Neural crest cell (in vitro differentiated cells): Measurements from ENCODE around the gene HPX. TPM values are rescaled to one million over a fixed set of nuclear protein-coding genes. Genes with fewer than 3 reads are reported as not detected.

Experiments
- DNase-seq: peaks from one replicate; pipeline ENCODE4 v3.0.0; 2021; ENCODE audit warnings: low read depth, mixed read lengths, low spot score
- H3K27ac Mint-ChIP-seq: one replicate; pipeline ENCODE4 v1.8.0; 2021; ENCODE audit warnings: mild to moderate bottlenecking, mixed read lengths; ENCODE audit not compliant: unreplicated experiment
- H3K27me3 Mint-ChIP-seq: 2 replicates; pipeline ENCODE4 v1.8.0; 2021; ENCODE audit warnings: low read depth, mild to moderate bottlenecking, mixed read lengths
- H3K36me3 Mint-ChIP-seq: 2 replicates; pipeline ENCODE4 v1.8.0; 2021; ENCODE audit warnings: low read depth, mild to moderate bottlenecking, mixed read lengths
- H3K4me1 Mint-ChIP-seq: 2 replicates; pipeline ENCODE4 v1.8.0; 2021; ENCODE audit warnings: mixed read lengths
- H3K4me3 Mint-ChIP-seq: one replicate; pipeline ENCODE4 v1.8.0; 2021; ENCODE audit warnings: mild to moderate bottlenecking, mixed read lengths
- H3K9me3 Mint-ChIP-seq: 2 replicates; pipeline ENCODE4 v1.8.0; 2021; ENCODE audit warnings: mixed read lengths
- CTCF ChIP-seq: fragments of 200-600 bp; sonication (generic); conservative IDR thresholded peaks from 2 replicates; pipeline ENCODE4 v1.5.0; 2021; ENCODE audit warnings: antibody characterized with exemption, mild to moderate bottlenecking
- total RNA-seq: library from RNA; stranded (reverse); gene quantifications from 2 replicates; pipeline ENCODE4 v1.2.1, GENCODE V29; 2021

The HPX gene
- total RNA-seq, 1 donor from 2014 or later: 4.3 TPM

GRCh38 chr11:6419009-6419631 is 21.7 kb downstream of the HPX start, which contains the start of gene APBB1:
Gene APBB1, minus strand, starts transcription at chr11:6419094. Its CDS starts 7,747 bp downstream, at chr11:6411347.
- peak; percentile 31 for TF ChIP-seq CTCF
- H3K4me1 Mint-ChIP-seq: peaks cover 5% of the 10 kb centered on the region
- H3K4me3 Mint-ChIP-seq: peak within 1 kb of the TSS; percentile 87
- H3K36me3 Mint-ChIP-seq: no peaks in the 10 kb centered on the region
- H3K9me3 Mint-ChIP-seq: no peaks in the 10 kb centered on the region
- H3K27ac Mint-ChIP-seq: no peak within 1 kb of the TSS
- DNase-seq: peak; percentile 67
- peaks cover 17% of the 10 kb centered on the region for H3K27me3 Mint-ChIP-seq

GRCh38 chr11:6418557-6419008 is 22.2 kb downstream of the HPX start:
- peak; percentile 52 for DNase-seq
- H3K36me3 Mint-ChIP-seq: no peaks in the 10 kb centered on the region
- H3K4me3 Mint-ChIP-seq: no peak overlapping the region
- no peaks in the 10 kb centered on the region for H3K9me3 Mint-ChIP-seq
- H3K27ac Mint-ChIP-seq: no peak overlapping the region
- TF ChIP-seq CTCF: no peak
- H3K27me3 Mint-ChIP-seq: peaks cover 11% of the 10 kb centered on the region
- H3K4me1 Mint-ChIP-seq: peaks cover 5% of the 10 kb centered on the region

- TF ChIP-seq CTCF: no peak
- H3K27ac Mint-ChIP-seq: no peak overlapping the region
- H3K36me3 Mint-ChIP-seq: no peaks in the 10 kb centered on the region
- H3K4me3 Mint-ChIP-seq: no peak overlapping the region
- H3K9me3 Mint-ChIP-seq: no peaks in the 10 kb centered on the region
- H3K4me1 Mint-ChIP-seq: peaks cover 8% of the 10 kb centered on the region
- H3K27me3 Mint-ChIP-seq: peaks cover 7% of the 10 kb centered on the region
- DNase-seq: no peak
These were observed 22.8 kb downstream of the HPX start for GRCh38 chr11:6417907-6418556.

- Mint-ChIP-seq H3K4me3 (no peak overlapping the region), H3K9me3 (no peaks in the 10 kb centered on the region), H3K36me3 (no peaks in the 10 kb centered on the region), H3K27me3 (peaks cover under 1% of the 10 kb centered on the region), H3K27ac (no peak overlapping the region), H3K4me1 (peaks cover 16% of the 10 kb centered on the region)
- DNase-seq: no peak
- no peak for TF ChIP-seq CTCF
These were observed 25.0 kb downstream of the HPX start for GRCh38 chr11:6415797-6416196.

- TF ChIP-seq CTCF: no peak
- H3K9me3 Mint-ChIP-seq: no peaks in the 10 kb centered on the region
- no peak for DNase-seq
- H3K27me3 Mint-ChIP-seq: no peaks in the 10 kb centered on the region
- no peak overlapping the region for H3K4me3 Mint-ChIP-seq
- H3K36me3 Mint-ChIP-seq: peaks cover 3% of the 10 kb centered on the region
- H3K4me1 Mint-ChIP-seq: peaks cover 16% of the 10 kb centered on the region
- H3K27ac Mint-ChIP-seq: no peak overlapping the region
These were observed 25.9 kb downstream of the HPX start for GRCh38 chr11:6414874-6415328.
